Cortex of kidney (tissue), 1 donor: ENCODE data around the gene BMPR1B.
"Not testable (repeated sequence)": the region's sequence is repeated elsewhere in the genome, so short reads cannot be mapped to it uniquely, and the experiment has no call there.

Source experiments
- DNase-seq: peaks from one replicate; lab custom pipeline; 2025; lab: John Stamatoyannopoulos, UW

The BMPR1B gene

GRCh38 chr4:94763005-94763404, 5.2 kb downstream of the BMPR1B start:
- no peak for DNase-seq

- DNase-seq, result no peak
These were observed 5.7 kb downstream of the BMPR1B start for GRCh38 chr4:94763500-94763899.

DNA sequence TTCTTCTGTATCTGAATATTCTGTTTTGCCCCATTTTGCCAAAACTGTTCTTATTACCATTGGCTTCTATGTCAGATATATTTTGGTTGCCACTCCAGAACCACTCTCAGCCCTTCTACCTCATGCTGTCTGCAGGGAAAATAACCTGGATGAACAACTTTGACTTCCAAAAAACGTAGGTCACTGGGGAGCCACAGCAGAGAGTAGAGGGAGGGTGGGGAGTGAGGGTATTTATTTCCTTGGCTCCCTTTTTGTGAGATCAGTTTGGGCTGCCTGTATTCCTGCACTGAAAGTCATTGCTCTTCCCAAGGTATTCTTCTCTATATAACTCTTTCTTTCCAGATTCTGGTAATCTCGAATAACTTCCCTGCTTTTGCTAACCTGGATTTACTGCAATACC, 6.3 kb downstream of the BMPR1B start:
- DNase-seq, result no peak

DNA sequence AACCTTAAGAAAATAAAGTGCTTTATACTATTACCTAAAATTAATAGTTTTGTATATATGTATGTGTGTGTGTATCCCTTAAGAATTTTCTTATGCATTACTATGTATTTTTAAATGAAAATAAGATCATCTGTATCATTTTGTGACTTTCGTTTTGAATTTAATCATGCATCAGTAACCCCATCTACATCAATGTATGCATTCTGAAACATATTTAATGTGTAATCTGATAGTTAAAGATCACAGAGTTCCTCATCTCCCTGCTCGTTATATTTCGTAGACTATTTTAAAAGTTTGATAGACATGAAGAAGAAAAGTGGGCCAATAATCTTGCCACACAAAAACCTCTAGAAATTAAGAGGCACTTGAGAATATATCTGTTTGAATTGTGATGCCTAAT, 7.4 kb downstream of the BMPR1B start:
- DNase-seq, result no peak

DNA sequence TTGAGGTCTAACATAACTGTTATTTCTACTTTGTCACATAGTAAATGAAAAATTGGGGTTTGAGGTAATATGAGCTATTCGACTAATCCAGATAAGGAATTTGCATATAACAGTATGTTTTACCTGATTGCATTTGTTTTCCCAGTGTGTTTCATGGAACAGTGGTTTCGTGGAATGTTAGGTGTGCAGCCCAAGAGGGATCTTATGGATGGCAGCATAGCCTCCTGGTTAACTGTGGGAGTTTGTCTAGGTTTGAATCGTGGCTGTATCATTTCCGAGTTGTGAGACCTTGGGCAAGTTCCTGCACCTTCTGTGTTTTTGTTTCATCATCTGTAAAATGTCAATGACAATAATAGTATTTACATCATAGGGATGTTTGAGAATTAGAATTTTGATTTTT, 7.9 kb downstream of the BMPR1B start:
- no peak for DNase-seq

DNA sequence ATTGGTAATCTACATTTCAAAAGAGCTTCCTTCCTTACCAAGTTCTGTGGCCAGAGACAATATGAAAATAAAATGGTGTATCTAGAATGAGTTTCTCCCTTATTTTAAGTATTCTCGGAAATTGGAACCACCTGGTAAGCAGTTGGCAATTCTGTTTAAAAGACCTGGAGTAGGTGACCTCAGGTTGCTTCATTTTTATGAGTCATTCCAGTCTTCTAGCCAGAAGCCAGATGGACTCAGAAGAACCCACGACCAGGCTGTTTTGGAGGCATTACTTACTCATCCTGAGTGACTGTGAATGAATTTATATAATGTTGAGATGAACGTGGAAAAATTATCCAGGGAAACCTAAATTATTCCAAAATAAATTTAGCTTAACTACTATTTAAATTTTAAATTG, 9.1 kb downstream of the BMPR1B start:
- DNase-seq, result no peak

DNA sequence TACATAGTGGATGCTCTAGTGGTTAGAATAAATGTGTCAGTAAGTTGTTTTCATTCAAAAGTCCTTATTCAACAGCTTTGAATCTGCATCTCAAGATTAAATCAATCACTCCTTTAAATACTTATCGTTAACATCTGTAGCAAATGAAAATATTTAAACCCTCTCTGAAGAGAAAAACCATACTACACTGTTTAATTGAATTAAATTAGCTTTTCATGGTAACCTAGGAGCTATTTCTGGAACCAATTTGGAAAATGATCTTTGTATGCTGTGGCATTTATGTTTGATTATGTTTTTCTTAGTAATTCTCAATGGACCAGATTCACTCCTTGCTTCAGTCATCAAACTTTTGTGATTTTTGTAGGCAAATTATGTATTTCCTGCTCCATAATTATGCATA, 9.7 kb downstream of the BMPR1B start:
- DNase-seq, result no peak

DNA sequence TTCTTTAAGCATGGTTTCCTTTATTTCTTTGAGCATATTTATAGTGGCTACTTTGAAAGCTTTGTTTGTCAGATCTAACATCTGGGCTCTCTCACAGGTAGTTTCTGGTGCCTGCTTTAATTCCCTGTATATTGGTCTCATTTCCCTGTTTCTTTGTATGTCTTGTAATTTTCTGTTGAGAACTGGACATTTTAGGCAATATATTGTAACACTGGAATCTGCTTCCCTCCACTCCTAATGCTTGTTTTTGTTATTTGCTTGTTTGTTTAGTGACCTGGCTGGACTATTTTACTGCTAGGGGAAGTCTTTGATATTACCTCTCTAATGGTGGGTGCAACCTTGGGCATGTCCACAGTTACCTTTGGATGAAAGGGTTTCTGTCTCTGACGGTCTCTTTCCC, 25.0 kb downstream of the BMPR1B start:
- DNase-seq, result no peak

GRCh38 chr4:94791701-94792100, 33.9 kb downstream of the BMPR1B start:
- no peak for DNase-seq

- DNase-seq, result no peak
These were observed 41.1 kb downstream of the BMPR1B start for GRCh38 chr4:94798808-94799207.

DNA sequence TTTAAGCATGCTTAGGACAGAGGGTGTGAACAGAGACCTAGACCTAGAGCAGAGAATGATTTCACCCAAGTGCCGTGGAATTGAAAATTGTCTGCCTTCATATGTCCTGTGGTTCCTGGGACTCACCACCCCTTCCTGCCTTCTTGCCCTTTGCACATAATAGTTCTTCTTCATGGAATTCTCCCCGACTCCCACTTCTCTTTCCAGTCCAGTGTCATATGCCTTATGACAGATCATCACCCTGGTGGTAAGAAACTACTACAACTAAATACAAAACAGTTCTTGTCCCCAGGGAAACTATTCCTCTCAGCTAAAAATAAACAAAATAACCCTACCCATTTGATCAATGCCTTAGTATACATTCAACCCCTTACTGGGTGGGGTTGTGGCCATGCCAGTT, 43.3 kb downstream of the BMPR1B start:
- DNase-seq, result no peak

DNA sequence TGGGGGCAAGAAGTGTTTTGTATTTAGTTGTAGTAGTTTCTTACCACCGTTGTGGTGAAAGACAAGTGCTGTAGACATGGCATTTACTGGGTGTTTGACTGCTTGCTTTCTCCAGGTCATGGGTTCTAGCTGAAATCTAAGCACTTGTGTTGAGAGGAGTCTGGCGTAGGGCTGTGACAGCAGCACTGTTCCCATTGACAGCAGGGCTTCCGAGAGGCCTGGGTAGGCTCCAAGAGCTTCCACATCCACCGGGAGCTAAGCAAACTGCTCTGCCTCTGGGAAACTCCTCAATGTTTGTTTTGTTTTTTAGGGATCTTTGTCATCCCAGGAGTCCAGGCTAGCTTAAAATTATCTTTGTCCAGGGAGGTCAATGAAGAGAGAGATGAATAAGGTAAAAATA, 44.3 kb downstream of the BMPR1B start:
- DNase-seq, result no peak

DNA sequence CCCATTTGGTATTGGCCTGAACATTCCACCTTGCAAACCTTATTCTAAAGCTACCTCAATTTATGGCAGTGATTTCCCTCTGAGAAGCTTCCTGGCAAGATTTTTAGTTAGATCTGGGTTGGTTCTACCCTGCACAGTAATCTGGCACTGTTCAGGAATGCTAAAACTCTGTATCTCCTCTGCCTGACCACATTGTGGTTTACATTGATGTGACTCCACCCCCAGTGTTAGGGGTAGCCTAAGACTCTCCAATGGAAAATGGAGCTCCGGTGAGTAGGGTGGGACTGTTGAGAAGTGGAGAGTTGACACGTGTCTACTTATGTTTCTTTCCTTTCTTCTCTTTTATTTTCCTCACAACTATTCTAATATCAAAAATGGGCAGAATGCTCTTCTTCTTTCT, 45.4 kb downstream of the BMPR1B start:
- no peak for DNase-seq

GRCh38 chr4:94804650-94805049, 46.9 kb downstream of the BMPR1B start:
- DNase-seq, result no peak

- DNase-seq, result no peak
These were observed 48.6 kb downstream of the BMPR1B start for GRCh38 chr4:94806376-94806775.

DNA sequence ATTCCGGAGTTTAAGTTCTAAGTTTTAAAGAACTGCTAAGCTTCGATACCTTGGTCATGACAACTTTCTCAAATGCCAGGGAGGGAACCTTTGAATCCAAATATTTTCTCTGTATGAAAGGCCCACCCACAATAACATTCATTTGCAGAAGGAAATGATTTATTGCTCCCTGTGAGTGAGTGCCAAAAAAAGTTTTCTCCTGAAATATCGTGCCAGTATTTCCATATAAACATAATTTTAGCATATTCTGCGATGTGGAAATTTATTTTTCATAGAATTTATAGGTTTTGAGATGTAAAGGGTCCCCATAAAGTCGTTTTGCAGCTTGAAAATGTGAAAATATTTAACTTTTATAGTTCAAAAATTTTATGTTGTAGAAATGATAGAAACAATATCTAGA, 53.9 kb downstream of the BMPR1B start:
- DNase-seq, result no peak

DNA sequence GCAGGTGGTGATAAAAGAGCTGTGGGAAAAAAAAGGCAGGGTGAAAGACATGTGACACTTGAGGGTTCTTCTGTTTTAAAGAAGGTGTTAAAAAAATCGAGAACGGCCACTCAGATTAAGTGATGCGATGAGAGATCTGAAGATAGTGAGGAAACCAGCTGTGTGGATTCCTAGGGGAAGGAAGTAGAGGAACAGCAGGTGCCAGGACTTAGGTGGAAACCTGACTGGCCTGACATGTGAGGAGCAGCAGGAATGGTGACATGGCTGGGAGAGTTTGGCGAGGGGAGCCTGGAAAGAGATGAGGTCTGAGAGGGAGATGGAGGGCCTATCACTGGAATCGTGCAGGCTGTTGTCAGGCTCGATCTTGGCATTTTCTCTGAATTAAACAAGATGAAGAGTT, 55.5 kb downstream of the BMPR1B start:
- DNase-seq, result no peak

DNA sequence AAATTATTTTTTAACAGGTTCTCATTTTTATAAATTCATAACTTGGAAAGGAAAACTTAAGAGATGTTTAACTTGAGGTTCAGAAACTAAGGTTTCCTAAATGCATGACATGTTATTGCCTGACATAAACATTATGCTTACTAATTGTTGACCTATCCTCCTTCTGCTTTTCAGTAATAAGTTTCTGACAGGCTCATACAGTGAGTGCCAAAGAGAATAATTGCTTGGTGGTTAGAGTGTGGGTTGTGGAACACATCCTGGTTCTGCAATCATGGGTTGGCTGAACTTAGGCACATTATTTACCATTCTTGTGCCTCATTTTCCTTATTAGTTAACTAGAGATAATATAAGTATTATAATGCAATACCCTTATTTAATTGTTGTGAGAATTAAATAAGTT, 56.5 kb downstream of the BMPR1B start:
- DNase-seq, result no peak

- DNase-seq, result no peak
These were observed 61.8 kb downstream of the BMPR1B start for GRCh38 chr4:94819371-94820168.

GRCh38 chr4:94826206-94826605, 68.5 kb downstream of the BMPR1B start:
- DNase-seq, result no peak

- DNase-seq, result no peak
These were observed 69.8 kb downstream of the BMPR1B start for GRCh38 chr4:94827481-94828110.

DNA sequence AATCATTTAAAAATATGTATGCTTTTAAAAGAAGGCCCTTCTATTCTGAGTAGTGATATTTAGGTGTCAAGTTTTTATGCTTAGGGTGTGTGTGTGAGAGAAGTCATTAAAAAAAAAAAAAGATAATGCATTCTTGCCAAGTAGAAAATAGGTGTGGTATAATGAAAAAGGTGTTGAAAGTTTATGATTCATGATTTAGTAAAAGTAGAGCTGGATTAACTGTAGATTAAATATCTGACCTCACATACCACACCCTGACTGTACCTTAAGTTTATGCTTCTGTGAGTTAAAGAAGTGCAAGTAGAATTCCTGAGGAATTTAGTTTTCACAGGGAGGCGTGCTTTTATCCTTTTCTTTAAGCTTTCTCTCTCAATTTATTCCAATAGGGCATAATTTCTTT, 71.1 kb downstream of the BMPR1B start:
- no peak for DNase-seq

DNA sequence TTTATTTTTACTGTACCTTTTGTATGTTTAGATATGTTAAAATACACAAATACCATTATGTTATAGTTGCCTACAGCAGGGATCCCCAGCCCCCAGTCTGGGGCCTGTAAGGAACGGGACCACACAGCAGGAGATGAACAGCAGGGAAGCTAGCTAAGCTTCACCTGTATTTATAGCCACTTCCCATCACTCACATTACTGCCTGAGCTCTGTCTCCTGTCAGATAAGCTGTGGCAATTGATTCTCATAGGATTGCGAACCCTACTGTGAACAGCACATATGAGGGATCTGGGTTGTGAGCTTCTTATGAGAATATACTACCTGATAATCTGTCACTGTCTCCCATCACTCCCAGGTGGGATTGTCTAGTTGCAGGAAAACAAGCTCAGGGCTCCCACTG, 73.9 kb downstream of the BMPR1B start:
- DNase-seq, result no peak

DNA sequence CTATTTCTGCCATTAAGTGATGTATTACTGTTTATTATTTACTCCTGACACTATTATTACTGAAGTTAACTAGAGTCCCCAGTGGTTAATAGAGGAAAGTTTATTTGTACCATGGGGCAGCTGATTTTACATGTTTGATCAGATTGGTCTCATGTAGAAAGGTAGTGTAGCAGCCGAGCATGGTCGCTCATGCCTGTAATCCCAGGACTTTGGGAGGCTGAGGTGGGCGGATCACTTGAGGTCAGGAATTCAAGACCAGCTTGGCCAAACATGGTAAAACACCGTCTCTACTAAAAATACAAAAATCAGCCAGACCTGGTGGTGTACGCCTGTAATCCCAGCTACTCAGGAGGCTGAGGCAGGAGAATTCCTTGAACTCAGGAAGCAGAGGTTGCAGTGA, 74.6 kb downstream of the BMPR1B start:
- not testable (repeated sequence) for DNase-seq
